Activated T-helper 1 cell treated with anti-CD3 and anti-CD28 coated beads, Interleukin-12 subunit alpha, Interleukin-12 subunit beta, Interleukin-2, Interleukin-4 antibody, amounts not matched to agents 30 ng/mL and 10 ng/mL and 1 ng/mL, durations not matched to agents 14 hours and 24 hours and 36 hours (primary cell): ENCODE data around the gene SOX30. TPM values are rescaled to one million over a fixed set of nuclear protein-coding genes. Genes with fewer than 3 reads are reported as not detected.
A peak's percentile ranks its signal among the peaks of the same experiment; 100 is the strongest.
"Not testable (repeated sequence)": the region's sequence is repeated elsewhere in the genome, so short reads cannot be mapped to it uniquely, and the experiment has no call there.

ENCODE experiments used
- DNase-seq: peaks from one replicate; pipeline ENCODE4 v3.0.0; 2021; ENCODE audit warnings: low spot score
- H3K27ac Mint-ChIP-seq: one replicate; pipeline ENCODE4 v1.8.0; 2021; ENCODE audit warnings: mild to moderate bottlenecking, mixed read lengths
- H3K27me3 Mint-ChIP-seq: one replicate; pipeline ENCODE4 v1.8.0; 2022; ENCODE audit warnings: mild to moderate bottlenecking, moderate library complexity, mixed read lengths; ENCODE audit not compliant: insufficient read depth
- H3K36me3 Mint-ChIP-seq: one replicate; pipeline ENCODE4 v1.8.0; 2021; ENCODE audit warnings: low read depth, mixed read lengths
- H3K4me1 Mint-ChIP-seq: one replicate; pipeline ENCODE4 v1.8.0; 2021; ENCODE audit warnings: low read depth, mixed read lengths
- H3K4me3 Mint-ChIP-seq: one replicate; pipeline ENCODE4 v1.8.0; 2021; ENCODE audit warnings: mild to moderate bottlenecking, moderate library complexity, mixed read lengths
- H3K9me3 Mint-ChIP-seq: one replicate; pipeline ENCODE4 v1.8.0; 2021; ENCODE audit warnings: mixed read lengths
- intact Hi-C: fragments of 100-400 bp; cut with micrococcal nuclease; formaldehyde crosslinking; loops from one replicate; pipeline ENCODE4 v1.15.1; 2024
- total RNA-seq: library from RNA; stranded (reverse); gene quantifications from 2 replicates; pipeline ENCODE4 v1.2.3, GENCODE V29; 2022

The SOX30 gene
- total RNA-seq, 1 donor from 2014 or later, result 0.29 TPM

DNA sequence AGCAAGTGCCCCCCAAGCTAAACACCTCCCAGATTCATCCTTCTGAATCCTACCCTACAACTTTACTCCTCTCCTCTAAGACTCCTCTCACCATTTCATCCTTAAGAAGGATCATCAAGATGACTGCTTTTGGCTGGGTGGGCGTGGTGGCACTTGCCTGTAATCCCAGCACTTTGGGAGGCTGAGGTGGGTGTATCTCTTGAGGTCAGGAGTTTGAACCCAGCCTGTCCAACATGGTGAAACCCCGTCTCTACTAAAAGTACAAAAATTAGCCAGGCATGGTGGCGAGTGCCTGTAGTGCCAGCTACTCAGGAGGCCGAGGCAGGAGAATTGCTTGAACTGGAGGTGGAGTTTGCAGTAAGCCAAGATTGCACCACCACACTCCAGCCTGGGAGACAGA is 22.1 kb upstream of the SOX30 start:
- not testable (repeated sequence) for DNase-seq, H3K4me3 Mint-ChIP-seq, H3K27me3 Mint-ChIP-seq, H3K27ac Mint-ChIP-seq, H3K9me3 Mint-ChIP-seq, H3K36me3 Mint-ChIP-seq
- H3K4me1 Mint-ChIP-seq, result peaks cover 28% of the 10 kb centered on the region
- intact Hi-C loops, result loop anchor here (5.0 kb wide), 1 partner anchor 242 kb away; no protein-coding TSS in a partner anchor

DNA sequence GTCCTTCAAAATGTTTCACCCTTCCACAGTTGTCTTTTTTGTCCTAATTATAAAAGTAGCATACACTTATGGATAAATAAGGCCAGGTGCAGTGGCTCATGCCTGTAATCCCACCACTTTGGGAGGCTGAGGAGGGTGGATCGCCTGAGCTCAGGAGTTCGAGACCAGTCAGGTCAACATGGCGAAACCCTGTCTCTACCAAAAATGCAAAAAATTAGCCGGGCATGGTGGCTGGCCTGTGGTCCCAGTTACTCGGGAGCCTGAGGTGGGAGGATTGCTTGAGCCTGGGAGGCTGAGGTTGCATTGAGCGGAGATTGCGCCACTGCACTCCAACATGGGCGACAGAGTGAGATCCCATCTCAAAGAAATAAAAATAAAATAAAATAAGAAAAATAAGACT is 20.7 kb upstream of the SOX30 start:
- Mint-ChIP-seq H3K4me3 (peak overlapping the region; percentile 93), H3K27me3 (peaks cover 2% of the 10 kb centered on the region), H3K27ac (no peak overlapping the region), H3K9me3 (no peaks in the 10 kb centered on the region), H3K36me3 (peaks cover 2% of the 10 kb centered on the region), H3K4me1 (peaks cover 36% of the 10 kb centered on the region)
- DNase-seq, result no peak
- intact Hi-C loops, result loop anchor here (5.0 kb wide), 1 partner anchor 241 kb away; no protein-coding TSS in a partner anchor

- H3K27me3 Mint-ChIP-seq, result peaks cover 2% of the 10 kb centered on the region
- intact Hi-C loops, result loop anchor here (1.0 to 5.0 kb wide), 4 partner anchors 15 to 239 kb away; partner anchors contain the start of gene THG1L
These were observed 19.5 kb upstream of the SOX30 start for GRCh38 chr5:157671592-157672330.

GRCh38 chr5:157670662-157671591 is 18.7 kb upstream of the SOX30 start, which contains the start of gene C5orf52:
Gene C5orf52, plus strand, starts transcription at chr5:157671533. Its CDS starts 82 bp downstream, at chr5:157671615.
- DNase-seq, result no peak
- intact Hi-C loops, result loop anchor here (1.0 to 5.0 kb wide), 5 partner anchors 14 to 239 kb away; partner anchors contain the start of gene THG1L
- Mint-ChIP-seq H3K4me1 (peaks cover 42% of the 10 kb centered on the region), H3K27me3 (peaks cover 2% of the 10 kb centered on the region), H3K9me3 (no peaks in the 10 kb centered on the region), H3K36me3 (peaks cover 2% of the 10 kb centered on the region), H3K4me3 (peak within 1 kb of the TSS; percentile 93), H3K27ac (peak within 1 kb of the TSS; percentile 82)

More at GRCh38 chr5:157671592-157672330, 19.5 kb upstream of the SOX30 start:
- H3K9me3 Mint-ChIP-seq, result no peaks in the 10 kb centered on the region
- H3K4me3 Mint-ChIP-seq, result peak overlapping the region; percentile 93
- peaks cover 41% of the 10 kb centered on the region for H3K4me1 Mint-ChIP-seq
- no peak for DNase-seq
- H3K27ac Mint-ChIP-seq, result peak overlapping the region; percentile 82
- peaks cover 2% of the 10 kb centered on the region for H3K36me3 Mint-ChIP-seq

GRCh38 chr5:157669701-157670097 is 17.5 kb upstream of the SOX30 start:
- DNase-seq, result no peak
- Mint-ChIP-seq H3K4me3 (peak overlapping the region; percentile 93), H3K36me3 (peaks cover 4% of the 10 kb centered on the region), H3K4me1 (peaks cover 46% of the 10 kb centered on the region), H3K27ac (no peak overlapping the region), H3K9me3 (peaks cover 2% of the 10 kb centered on the region), H3K27me3 (peaks cover 2% of the 10 kb centered on the region)
- intact Hi-C loops, result loop anchor here (1.0 to 5.0 kb wide), 7 partner anchors 13 to 237 kb away; partner anchors contain the start of gene LSM11

- no peak overlapping the region for H3K4me3 Mint-ChIP-seq
- peaks cover 2% of the 10 kb centered on the region for H3K27me3 Mint-ChIP-seq
- H3K9me3 Mint-ChIP-seq, result peaks cover 4% of the 10 kb centered on the region
- H3K27ac Mint-ChIP-seq, result peak overlapping the region; percentile 6
- intact Hi-C loops, result no loop called here
- H3K4me1 Mint-ChIP-seq, result peaks cover 46% of the 10 kb centered on the region
- peaks cover 4% of the 10 kb centered on the region for H3K36me3 Mint-ChIP-seq
- no peak for DNase-seq
These were observed 16.1 kb upstream of the SOX30 start for GRCh38 chr5:157668356-157668755.

GRCh38 chr5:157665467-157666070 is 13.3 kb upstream of the SOX30 start:
- Mint-ChIP-seq H3K36me3 (peaks cover 7% of the 10 kb centered on the region), H3K4me1 (peaks cover 28% of the 10 kb centered on the region), H3K9me3 (peaks cover 10% of the 10 kb centered on the region), H3K27me3 (no peaks in the 10 kb centered on the region), H3K4me3 (no peak overlapping the region), H3K27ac (no peak overlapping the region)
- intact Hi-C loops, result no loop called here
- no peak for DNase-seq

GRCh38 chr5:157659868-157660660 is 7.8 kb upstream of the SOX30 start:
- H3K27ac Mint-ChIP-seq, result no peak overlapping the region
- H3K9me3 Mint-ChIP-seq, result peaks cover 43% of the 10 kb centered on the region
- no peak for DNase-seq
- H3K4me3 Mint-ChIP-seq, result no peak overlapping the region
- H3K4me1 Mint-ChIP-seq, result no peaks in the 10 kb centered on the region
- H3K27me3 Mint-ChIP-seq, result peaks cover 3% of the 10 kb centered on the region
- intact Hi-C loops, result no loop called here
- peaks cover 23% of the 10 kb centered on the region for H3K36me3 Mint-ChIP-seq

- H3K9me3 Mint-ChIP-seq, result peaks cover 47% of the 10 kb centered on the region
- H3K4me3 Mint-ChIP-seq, result no peak overlapping the region
- no peaks in the 10 kb centered on the region for H3K4me1 Mint-ChIP-seq
- peaks cover 3% of the 10 kb centered on the region for H3K27me3 Mint-ChIP-seq
- no peak overlapping the region for H3K27ac Mint-ChIP-seq
- no peak for DNase-seq
- intact Hi-C loops, result no loop called here
- peaks cover 23% of the 10 kb centered on the region for H3K36me3 Mint-ChIP-seq
These were observed 6.7 kb upstream of the SOX30 start for GRCh38 chr5:157658893-157659292.

DNA sequence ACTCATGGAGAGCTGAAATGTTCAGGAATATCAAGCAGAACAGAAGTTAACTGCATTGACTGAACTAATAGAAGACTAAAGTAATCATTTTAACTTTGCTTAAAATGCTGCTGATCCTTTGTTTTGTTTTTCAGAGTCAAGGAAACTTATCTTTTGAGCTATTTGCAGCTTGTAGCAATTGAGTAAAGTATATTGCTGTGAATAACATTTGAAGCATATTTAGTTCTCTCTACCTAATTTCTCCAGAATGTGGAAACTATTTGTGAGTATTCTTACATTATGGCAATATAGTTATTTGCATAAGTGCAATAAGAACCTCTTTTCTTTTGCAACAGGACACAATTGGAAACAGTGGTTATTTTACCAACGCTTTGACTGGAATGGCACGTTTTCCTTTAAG is 5.3 kb upstream of the SOX30 start:
- Mint-ChIP-seq H3K9me3 (peaks cover 57% of the 10 kb centered on the region), H3K4me3 (no peak overlapping the region), H3K36me3 (peaks cover 34% of the 10 kb centered on the region), H3K4me1 (peaks cover 5% of the 10 kb centered on the region), H3K27me3 (peaks cover 3% of the 10 kb centered on the region), H3K27ac (no peak overlapping the region)
- intact Hi-C loops, result loop anchor here (2.0 kb wide), 1 partner anchor 13 kb away; the partner anchor contains the start of gene C5orf52
- no peak for DNase-seq

- intact Hi-C loops, result loop anchor here (1.0 to 5.0 kb wide), 4 partner anchors 49 to 92 kb away; partner anchors contain the start of gene LSM11
- Mint-ChIP-seq H3K36me3 (peaks cover 18% of the 10 kb centered on the region), H3K4me1 (peaks cover 10% of the 10 kb centered on the region), H3K4me3 (peak overlapping the region; percentile 80), H3K27ac (peak overlapping the region; percentile 86), H3K27me3 (no peaks in the 10 kb centered on the region), H3K9me3 (peaks cover 40% of the 10 kb centered on the region)
- DNase-seq, result peak; percentile 75
These were observed 438 bp downstream of the SOX30 start for GRCh38 chr5:157651623-157652376.
